LoVo (cell line): ENCODE measurements around the gene PYGM.

Source experiments
- DNase-seq: peaks from one replicate; pipeline ENCODE4 v3.0.0-alpha.2; 2016; ENCODE audit warnings: low spot score

The PYGM gene

DNA sequence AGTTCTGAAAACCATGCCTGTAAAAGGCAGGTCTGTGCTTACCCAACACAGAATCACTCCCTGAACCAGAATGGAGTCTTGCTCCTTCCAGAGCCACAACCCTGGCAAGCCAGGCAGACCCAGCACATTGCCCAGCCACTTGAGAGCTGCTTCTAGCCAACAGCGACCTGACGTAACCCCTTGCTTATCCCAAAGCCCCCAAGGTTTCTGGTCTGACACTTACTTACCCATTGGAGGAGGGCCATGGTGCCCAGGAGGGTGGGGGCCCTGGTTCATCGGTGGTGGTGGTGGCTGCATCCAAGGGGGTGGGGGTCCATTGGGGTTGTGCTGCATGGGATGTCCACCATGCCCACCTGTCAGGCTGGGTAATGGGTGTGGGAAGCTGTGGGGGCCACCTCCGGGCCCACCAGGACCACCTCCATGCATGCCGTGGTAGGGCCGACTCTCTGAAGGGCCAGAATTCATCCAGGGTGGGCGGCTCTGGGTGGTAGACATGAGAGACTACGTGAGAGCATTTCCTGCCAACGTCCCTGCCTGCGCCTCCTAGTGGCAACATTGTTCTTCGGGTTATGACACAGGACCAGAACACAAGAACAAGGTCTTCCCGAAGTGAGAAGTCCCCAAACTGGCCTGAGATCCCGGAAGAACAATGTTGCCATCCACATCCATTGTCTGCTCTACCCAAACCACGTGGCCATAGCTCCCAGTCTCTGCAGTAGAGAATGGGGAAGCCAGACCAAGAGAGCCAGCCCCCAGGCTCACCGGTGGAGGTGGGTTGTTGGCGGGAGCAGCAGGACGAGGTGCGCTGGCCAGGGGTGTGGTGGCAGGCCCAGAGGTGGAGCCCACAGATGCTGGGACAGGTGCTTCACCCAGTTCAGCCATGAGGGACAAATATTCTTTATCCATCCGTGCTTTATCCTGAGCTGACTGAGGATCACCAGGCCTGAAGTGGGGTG is 7.8 kb upstream of the PYGM start:
- DNase-seq: no peak

DNA sequence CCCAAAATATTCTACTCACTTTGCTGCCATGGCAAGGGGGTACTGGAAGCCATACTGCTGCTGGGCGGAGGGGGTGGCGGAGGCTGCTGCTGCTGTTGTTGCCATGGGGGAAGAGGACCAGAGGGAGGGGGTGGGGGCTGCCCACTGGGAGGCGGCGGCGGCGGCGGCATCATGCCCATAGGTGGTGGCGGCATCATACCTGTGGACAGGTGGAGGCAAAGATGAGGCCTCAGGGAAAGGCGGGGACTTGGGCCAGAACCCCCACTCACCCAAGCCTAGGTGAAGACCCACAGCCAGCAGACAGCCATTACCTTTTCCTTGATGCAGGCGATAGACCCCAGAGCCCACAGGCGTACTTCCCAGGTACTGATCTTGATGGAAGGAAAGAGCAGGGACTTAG is 7.1 kb upstream of the PYGM start:
- DNase-seq: no peak

DNA sequence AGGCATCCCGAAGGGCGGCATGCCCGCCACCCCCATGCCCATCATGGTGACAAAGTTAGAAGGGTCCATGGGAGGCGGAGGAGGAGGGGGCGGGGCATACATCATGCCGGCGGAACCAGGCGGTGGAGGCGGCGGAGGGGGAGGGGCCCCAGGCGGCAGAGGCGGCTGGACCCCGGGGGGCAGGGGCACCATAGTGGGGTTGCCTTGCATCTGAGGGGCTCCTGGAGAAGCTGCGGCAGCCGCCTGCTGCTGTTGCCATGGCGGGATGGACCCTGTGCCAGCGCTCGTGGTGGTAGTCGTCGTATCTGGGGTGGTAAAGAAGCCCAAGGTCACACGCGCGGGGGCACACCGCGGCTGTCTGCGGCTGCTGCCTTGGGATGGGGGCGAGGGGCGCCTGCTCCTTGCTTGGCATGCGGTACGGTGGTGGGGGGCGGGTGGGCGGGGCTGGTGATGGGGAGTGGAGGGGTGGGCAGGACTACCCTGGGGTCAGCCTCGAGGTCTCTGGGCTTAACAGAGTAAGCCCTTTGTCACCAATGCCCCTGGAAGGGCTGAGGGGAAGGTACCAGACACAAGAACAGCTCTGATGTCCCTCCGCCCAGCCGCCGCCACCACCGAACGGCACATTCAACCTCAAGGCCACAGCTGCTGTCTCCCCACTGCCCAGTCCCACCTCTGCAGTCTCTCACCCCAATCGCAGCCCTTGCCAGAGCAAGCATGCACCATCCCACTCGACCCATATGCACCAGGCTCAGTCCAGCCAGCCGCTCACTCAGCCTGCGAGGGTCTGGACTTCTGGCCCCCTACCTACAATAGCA is 6.3 kb upstream of the PYGM start:
- no peak for DNase-seq

DNA sequence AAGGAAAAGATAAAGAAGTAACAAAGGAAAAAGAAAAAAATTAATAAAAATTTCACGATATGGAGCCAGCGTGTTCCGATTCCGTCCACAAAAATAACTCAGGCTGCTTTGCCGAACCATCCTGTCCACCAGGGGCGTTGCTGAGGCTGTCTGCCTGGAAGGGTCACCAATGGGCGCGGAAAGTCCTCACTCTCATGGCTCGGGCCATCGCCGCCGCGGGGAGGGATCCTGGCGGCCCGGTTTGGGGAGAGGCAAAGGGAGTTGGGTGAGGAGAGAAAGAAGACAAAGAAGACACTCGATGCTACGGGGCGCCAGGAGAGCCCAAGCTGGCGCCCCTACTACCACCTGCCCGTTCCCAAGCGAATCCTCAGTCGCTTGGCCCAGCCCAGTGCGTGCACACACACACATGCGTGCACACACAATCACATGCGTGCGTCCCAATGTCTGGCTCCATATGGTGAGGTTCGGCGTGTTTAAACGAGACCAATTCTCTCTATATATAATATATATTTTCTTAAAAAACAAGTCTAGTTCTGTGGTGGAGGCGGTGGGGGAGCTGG is 5.6 kb upstream of the PYGM start:
- DNase-seq: no peak

DNA sequence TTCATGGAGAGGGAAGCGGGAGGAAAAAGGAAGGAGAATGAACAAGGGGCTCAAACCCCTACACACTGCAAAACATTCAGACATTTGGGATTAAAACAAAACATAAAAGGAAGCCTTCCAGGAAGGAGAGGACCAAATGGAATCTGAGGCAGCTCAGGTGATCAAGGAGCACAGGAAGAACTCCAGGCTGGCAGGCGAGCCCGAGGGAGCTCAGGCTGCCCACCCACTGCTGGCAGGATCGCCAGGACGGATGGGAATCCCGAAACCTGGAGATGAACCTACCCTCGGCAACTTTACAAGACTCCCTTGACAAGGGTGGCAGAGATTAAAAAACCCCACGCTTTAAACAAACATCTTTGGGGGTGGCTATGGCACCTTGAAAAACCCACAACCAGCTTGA is 5.0 kb upstream of the PYGM start:
- no peak for DNase-seq

DNA sequence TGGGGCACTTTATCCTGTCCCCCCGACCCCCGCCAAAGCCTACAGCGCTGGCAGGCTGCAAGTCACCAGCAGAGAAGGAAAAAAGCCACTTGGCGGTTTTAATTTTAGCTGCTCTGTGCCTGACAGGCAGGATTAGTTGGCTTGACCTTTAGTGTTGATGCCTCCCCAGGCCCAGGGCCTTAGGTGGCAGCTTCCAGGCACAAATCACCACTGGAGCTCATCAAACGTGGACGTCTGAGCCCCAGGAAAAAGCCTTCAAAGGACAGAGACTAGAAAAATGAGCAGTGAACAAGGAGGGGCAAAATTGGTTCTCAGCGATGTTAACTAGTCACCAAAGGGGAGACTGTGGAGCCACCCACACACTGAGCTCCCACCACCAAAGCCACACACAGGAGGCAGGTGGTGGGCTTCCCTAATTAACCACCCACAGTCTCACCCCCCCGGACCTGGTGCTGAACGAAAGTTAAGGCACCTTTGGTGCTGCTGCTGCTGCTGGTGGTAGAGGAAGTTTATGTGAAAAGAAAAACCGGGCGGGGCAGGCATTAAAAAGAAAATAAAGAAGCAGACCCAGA is 4.4 kb upstream of the PYGM start:
- DNase-seq: no peak

DNA sequence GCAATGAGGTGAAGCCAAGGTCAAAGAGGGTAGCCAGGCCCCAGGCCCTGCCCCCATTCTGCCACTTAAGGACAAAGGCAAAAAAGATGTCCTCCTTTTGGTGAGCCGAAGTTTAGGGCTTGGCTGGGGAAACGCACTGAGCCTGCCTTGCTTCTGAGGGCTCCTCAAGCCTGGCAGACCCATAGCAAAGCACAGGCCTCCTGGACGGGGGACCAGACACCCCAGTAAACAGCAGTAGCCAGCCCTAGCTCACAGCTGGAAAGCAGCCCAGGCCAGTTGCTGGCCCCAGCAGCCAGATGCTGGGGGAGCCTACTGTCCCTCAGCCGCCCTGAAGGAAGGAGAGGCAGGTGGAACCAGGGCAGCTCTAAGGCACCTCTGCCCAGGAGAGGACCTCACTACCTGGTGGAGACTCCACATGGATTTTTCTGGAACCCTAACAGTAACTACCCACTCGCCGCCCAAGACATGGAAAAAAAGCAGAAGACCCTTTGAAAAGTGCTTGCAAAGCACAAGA is 3.8 kb upstream of the PYGM start:
- no peak for DNase-seq

DNA sequence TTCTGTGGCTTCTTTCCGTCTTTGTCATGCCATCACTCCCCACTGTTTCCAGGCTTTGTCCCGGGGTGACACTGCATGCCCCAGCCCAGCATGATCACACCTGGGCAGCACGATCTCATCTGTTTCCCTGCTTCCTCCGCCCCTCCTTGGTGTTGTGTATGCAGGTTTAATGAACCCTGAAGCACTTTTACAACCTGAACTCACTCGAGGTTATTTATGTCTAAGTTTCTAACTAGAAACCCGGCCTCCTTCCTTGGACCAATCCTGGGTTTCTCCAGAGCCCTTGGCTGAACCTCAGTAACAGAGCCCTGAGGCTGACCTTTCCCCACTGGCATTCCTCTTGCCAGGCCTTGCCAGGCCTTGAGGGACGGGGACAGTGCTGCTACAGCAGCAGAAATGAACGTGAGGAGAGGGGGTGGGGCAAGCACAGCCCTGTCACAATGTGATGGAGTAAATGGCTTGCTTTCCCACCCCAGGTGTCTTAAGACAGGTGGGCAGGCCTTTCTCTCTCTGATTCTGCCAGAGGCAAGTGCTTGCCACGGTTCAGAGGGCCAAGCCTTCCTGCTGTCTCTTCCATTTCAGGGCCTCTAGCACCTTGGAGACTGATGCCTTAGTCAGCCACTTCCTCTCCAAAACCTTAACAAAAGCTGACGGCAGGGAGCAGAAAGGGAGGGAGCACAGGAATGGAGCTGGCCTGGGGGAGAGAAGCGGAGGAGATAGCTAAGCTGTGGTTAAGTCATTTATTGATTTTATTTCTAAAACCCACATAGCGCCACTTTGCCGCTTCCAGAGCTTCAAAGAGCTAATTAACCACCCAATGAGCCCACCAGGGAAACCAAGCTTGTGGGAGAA is 3.1 kb upstream of the PYGM start:
- no peak for DNase-seq

DNA sequence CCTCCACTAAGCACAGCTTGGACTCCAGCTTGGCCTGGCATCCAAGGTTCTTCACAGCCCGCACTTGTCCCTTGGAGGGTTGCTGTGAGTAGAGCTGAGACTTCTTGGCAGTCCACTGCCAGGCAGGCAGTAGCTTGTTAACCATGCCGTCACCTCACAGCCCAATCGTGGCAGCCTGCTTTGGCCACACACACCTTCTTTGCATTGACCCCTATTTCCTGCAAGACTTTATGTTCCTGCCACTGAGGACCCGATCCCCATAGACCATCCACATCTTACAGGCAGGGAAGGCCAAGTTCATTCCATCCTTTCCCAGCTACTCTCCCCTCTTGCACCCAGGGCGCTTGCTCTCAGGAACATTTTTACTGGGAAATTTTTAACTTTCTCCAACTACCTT is 2.5 kb upstream of the PYGM start:
- DNase-seq: no peak

DNA sequence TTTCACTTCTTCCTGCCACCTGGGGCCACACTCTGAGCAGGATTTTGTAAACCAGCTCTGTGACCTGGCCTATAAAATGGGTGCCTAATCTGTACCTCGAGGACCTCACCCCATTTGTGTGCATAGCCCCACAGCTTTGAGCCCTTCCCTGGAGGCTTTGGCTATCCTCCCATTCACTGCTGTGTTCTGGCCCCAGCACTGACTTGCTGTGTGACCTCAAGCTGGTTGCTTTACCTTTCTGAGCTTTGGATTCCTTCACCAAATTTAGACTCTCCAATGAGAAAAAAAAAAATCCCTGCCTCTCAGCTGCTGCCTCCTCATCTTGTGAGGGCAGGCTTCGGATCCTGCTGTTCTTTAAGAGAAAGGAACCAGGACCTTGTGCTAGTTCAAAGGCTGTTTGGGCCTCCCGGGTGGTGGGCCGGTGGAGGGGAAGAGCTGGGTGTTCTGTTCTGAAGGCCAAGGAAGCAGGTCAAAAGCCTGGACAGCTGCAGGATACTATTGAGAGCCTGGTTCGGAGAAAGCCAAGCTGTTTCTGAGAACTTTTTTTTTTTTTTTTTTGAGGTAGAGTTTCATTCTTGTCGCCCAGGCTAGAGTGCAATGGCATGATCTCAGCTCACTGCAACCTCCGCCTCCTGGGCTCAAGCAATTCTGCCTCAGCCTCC is 1.1 kb upstream of the PYGM start:
- no peak for DNase-seq

DNA sequence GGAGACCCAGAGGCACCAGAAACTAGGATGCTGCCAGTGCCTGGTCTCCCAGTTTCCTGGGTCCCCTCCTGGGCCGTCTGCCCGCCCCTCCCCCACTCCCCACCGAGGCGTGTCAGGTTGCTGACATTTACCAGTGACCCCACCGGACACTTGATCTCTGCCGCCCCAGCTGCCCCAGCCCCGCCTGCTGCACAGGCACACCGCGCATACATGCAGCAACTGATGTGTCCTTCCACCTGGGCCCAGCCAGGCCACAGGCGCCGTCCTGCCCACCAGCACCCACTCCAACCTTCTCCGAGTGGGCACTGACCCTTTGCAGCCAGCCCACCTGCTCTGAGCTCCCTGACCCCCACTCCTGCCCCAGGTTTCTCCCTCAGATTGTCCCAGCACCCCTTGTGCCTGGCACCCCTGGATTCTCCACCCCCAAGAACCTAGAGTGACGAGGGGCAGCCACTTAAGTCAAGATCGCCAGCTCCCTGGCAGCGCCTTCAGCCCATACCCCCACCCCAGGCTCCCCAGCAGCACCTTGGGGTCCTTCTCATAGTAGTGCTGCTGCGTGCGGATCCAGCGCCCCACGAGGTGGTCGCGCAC is 548 bp downstream of the PYGM start:
- DNase-seq: no peak

DNA sequence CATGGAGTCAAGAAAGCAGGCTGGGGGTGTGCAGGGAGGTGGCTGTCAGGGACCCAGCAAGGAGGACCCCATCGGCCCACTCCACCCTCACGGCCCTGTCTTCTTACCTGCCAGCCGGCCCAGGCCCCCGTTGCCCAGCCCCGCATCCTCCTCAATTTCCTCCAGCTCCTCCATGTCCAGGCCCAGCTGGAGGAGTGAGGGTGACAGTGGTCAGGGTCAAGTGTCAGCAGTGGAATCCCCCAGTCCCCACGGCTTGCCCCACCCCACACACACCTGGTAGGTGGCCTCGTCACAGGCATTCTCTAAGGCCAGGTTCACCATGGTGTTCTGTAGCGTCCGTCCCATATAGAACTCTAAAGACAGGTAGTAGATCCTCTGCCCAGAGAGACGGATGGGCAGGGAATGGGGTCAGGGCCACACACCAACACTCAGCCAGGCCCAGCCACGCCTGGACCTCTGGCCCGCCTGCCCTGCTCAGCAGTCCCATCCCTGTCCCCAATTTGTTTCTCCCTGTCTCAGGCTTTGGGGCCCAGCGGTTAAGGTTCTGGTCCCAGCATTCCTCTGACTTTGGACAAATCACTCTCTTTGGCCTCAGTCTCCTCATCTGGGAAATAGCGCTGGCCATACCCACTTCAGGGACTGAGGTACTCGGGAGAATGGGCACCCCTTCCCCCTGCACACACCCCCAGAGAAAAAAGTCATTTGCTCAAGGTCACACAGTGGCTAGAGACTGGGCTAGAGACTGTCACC is 1.3 kb downstream of the PYGM start:
- no peak for DNase-seq

DNA sequence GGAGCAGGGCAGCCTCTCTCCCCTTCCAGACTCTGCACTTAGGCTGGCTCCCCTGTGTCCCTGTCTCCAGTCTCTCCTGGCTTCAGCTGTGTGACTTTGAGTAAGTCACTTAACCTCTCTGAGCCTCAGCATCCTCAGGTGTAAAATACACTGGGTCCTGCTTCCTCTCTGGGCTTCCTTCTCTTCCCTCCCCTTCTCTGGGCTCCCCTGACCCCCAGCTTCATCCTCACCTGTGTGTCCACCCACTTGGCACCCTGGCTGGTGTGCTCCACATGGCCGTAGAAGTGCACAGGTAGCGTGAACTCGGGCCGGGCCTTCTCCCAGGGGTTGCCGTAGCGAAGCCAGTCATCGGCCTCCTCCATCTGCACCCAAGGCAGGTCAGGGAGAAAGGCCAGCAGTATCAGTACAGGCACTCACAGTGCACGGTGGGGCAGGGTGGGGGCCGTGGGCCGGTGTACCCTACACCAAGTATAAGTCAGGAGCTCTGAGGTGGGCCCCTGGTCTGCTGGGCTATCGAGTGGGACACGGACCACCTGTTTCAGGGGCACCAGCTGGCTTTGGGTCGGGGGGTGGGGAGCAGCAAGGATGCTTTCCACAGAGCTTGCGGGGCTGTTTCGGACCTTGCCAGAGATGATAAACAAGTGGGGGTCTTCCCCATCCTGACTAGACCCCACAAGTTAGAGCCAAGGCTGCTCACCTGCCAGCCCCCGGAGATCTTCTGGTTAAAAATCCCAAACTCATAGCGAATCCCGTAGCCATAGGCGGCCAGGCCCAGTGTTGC is 2.0 kb downstream of the PYGM start:
- DNase-seq: no peak

DNA sequence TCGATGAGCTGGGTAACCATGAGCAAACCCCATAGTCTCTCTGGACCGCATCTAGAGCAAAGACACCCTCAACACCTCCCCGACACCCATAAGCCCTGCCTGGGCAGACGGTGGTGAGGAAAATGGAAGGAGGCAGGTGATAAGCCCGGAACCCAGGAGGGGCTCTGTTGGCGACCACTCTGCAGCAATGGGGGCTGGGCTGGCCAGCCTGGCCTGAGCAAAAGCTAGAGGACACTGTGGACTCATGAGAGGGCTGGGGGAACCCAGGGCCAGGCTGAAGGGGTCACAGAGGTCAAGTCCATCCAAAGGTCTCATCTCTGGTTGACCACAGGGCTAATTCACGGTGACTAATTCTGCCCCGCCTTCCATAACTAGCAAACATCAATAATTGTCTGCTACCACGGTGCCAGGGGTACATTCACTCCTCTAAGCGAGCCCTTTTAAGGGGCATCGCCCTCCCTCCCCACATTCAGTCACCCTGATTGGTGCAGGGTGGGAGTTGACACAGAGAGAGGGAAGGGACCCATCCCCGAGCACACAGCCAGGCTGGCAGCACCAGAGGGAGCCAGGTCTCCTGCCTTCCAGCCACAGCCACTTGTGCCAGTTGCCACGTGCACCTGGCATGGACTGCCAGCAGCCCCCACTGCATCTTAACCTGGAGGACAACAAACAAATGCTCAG is 4.0 kb downstream of the PYGM start:
- DNase-seq: no peak

DNA sequence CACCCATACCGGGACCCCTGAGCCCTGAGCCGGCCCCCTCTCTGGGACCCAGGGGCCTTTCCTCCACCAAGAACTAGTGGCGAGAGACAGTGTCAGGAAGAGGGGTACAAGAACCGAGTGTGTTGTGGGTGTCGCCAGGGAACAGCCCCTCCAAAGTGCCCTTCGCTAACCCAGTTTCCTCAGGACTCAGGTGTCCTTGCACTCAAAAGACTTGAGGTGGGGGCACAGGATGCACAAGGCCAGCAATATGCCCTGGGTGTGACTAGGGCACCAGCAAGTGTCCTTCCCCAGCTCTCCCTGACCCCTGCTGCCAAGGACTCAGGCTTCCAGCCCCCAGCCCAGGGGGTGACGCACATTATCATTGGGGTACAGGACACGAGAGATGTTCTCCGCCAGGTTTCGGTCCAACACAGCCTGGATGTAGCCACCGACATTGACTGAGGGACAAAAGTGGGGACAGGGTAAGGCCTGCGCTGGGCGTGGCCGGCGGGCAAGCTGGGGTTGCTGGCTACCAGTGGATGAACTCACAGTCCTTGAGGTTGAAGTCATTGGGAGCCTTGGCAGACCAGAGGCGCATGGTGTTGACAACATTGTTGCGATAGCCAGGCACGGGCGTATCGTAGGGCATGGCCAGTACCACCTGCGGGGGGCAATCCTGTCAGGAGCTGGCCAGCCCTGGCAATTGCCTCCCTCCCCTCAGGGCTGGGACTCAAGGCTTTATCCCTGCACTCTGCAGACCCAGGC is 4.7 kb downstream of the PYGM start:
- no peak for DNase-seq

DNA sequence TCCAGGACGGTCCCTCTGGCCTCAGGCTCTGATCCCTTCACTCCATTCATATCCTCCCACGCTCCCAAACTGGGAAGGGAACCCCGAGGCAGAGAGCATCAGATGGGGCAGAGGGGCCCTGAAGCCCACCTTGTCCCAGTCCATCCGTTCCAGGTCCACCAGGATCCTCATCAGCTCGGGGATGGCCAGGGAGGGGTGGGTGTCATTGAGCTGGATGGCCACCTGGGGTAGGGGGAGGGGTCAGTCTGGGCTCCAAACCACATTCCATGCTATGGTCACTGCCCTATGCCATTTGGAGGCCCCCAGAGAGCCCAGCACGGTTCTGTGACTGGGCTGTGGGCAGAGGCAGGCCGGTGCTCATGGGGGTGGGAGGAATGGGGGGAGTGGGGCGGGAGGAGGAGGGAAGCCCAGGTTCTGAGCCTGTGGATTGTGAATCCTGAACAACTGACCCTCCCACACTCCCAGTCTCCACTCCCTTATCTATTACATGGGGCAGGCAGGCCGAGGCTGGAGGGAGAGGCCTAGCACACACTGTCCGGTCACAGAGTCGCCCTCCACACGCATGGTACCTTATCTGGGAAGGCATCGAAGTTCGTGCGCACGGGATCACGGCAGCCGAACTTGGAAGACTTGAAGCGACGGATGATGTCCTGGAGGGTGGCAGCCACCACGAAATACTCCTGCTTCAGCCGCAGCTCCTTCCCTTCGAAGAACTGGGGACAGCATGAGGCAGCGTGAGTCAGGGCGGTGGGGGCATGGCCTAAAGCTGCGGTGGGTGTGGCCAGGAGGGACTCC is 5.5 kb downstream of the PYGM start:
- DNase-seq: no peak
